Nephron progenitor cell (in vitro differentiated cells): ENCODE results near the gene IL36A.

ENCODE experiments used
- DNase-seq: peaks from one replicate; pipeline ENCODE4 v3.0.0; 2021
- H3K27ac Mint-ChIP-seq: 2 replicates; pipeline ENCODE4 v1.8.0; 2021; ENCODE audit warnings: mild to moderate bottlenecking, moderate library complexity, mixed read lengths
- H3K27me3 Mint-ChIP-seq: 2 replicates; pipeline ENCODE4 v1.8.0; 2021; ENCODE audit warnings: mild to moderate bottlenecking, low read depth, mixed read lengths; ENCODE audit not compliant: poor library complexity
- H3K36me3 Mint-ChIP-seq: 2 replicates; pipeline ENCODE4 v1.8.0; 2021; ENCODE audit warnings: low read depth, mixed read lengths
- H3K4me1 Mint-ChIP-seq: 2 replicates; pipeline ENCODE4 v1.8.0; 2021; ENCODE audit warnings: mixed read lengths
- H3K4me3 Mint-ChIP-seq: 2 replicates; pipeline ENCODE4 v1.8.0; 2021; ENCODE audit warnings: mild to moderate bottlenecking, moderate library complexity, mixed read lengths
- H3K9me3 Mint-ChIP-seq: 2 replicates; pipeline ENCODE4 v1.8.0; 2021; ENCODE audit warnings: mild to moderate bottlenecking, moderate library complexity, mixed read lengths
- CTCF ChIP-seq: fragments of 200-600 bp; sonication (generic); IDR thresholded peaks from 2 replicates; pipeline ENCODE4 v1.5.0; 2021; ENCODE audit warnings: antibody characterized with exemption

IL36A gene

GRCh38 chr2:113025737-113026136 is 20.5 kb downstream of the IL36A start:
- no peak for TF ChIP-seq CTCF
- peaks cover 84% of the 10 kb centered on the region for H3K27me3 Mint-ChIP-seq
- no peaks in the 10 kb centered on the region for H3K4me1 Mint-ChIP-seq
- H3K4me3 Mint-ChIP-seq = no peak overlapping the region
- no peak for DNase-seq
- H3K36me3 Mint-ChIP-seq = no peaks in the 10 kb centered on the region
- no peak overlapping the region for H3K27ac Mint-ChIP-seq
- H3K9me3 Mint-ChIP-seq = no peaks in the 10 kb centered on the region

- Mint-ChIP-seq H3K36me3 (no peaks in the 10 kb centered on the region), H3K27me3 (peaks cover 81% of the 10 kb centered on the region), H3K9me3 (no peaks in the 10 kb centered on the region), H3K4me1 (no peaks in the 10 kb centered on the region), H3K4me3 (no peak overlapping the region), H3K27ac (no peak overlapping the region)
- DNase-seq = no peak
- no peak for TF ChIP-seq CTCF
Measured at GRCh38 chr2:113027691-113028090, 22.4 kb downstream of the IL36A start.

GRCh38 chr2:113028112-113028511 is 22.9 kb downstream of the IL36A start:
- TF ChIP-seq CTCF = no peak
- H3K36me3 Mint-ChIP-seq = no peaks in the 10 kb centered on the region
- H3K27ac Mint-ChIP-seq = no peak overlapping the region
- DNase-seq = no peak
- no peak overlapping the region for H3K4me3 Mint-ChIP-seq
- no peaks in the 10 kb centered on the region for H3K4me1 Mint-ChIP-seq
- H3K9me3 Mint-ChIP-seq = no peaks in the 10 kb centered on the region
- H3K27me3 Mint-ChIP-seq = peaks cover 77% of the 10 kb centered on the region

- Mint-ChIP-seq H3K9me3 (no peaks in the 10 kb centered on the region), H3K4me1 (no peaks in the 10 kb centered on the region), H3K36me3 (no peaks in the 10 kb centered on the region), H3K27me3 (peaks cover 49% of the 10 kb centered on the region), H3K27ac (no peak overlapping the region), H3K4me3 (no peak overlapping the region)
- no peak for DNase-seq
- TF ChIP-seq CTCF = no peak
Measured at GRCh38 chr2:113032737-113033136, 27.5 kb downstream of the IL36A start.

GRCh38 chr2:113034016-113034415 is 28.8 kb downstream of the IL36A start:
- Mint-ChIP-seq H3K27me3 (peaks cover 41% of the 10 kb centered on the region), H3K27ac (no peak overlapping the region), H3K4me1 (no peaks in the 10 kb centered on the region), H3K4me3 (no peak overlapping the region), H3K9me3 (no peaks in the 10 kb centered on the region), H3K36me3 (no peaks in the 10 kb centered on the region)
- no peak for TF ChIP-seq CTCF
- DNase-seq = no peak

GRCh38 chr2:113036763-113037162 is 31.5 kb downstream of the IL36A start:
- no peaks in the 10 kb centered on the region for H3K36me3 Mint-ChIP-seq
- DNase-seq = no peak
- H3K9me3 Mint-ChIP-seq = no peaks in the 10 kb centered on the region
- TF ChIP-seq CTCF = no peak
- peaks cover 33% of the 10 kb centered on the region for H3K27me3 Mint-ChIP-seq
- no peak overlapping the region for H3K4me3 Mint-ChIP-seq
- H3K27ac Mint-ChIP-seq = no peak overlapping the region
- no peaks in the 10 kb centered on the region for H3K4me1 Mint-ChIP-seq
